Upper lobe of right lung (tissue), 1 donor: ENCODE results near the gene MYH11. TPM values are rescaled to one million over a fixed set of nuclear protein-coding genes. Genes with fewer than 3 reads are reported as not detected.

Experiments
- ATAC-seq: fragments of 200-7000 bp; cut with Tn5 transposase; one replicate; pipeline ENCODE4 v1.9.1; 2020; ENCODE audit warnings: mild to moderate bottlenecking, moderate library complexity
- DNase-seq: peaks from one replicate; pipeline ENCODE4 v3.0.0-alpha.2; 2020
- H3K27ac ChIP-seq: fragments of 200-600 bp; one replicate; pipeline ENCODE4 v1.8.0; 2022
- H3K27me3 ChIP-seq: fragments of 200-600 bp; one replicate; pipeline ENCODE4 v1.8.0; 2022; ENCODE audit warnings: mild to moderate bottlenecking
- H3K36me3 ChIP-seq: fragments of 200-600 bp; one replicate; pipeline ENCODE4 v1.8.0; 2022
- H3K4me1 ChIP-seq: fragments of 200-600 bp; one replicate; pipeline ENCODE4 v1.8.0; 2022
- H3K4me3 ChIP-seq: fragments of 200-600 bp; one replicate; pipeline ENCODE4 v1.8.0; 2022; ENCODE audit warnings: mild to moderate bottlenecking
- H3K9me3 ChIP-seq: fragments of 200-600 bp; one replicate; pipeline ENCODE4 v1.8.0; 2022
- CTCF ChIP-seq: fragments of 200-600 bp; IDR thresholded peaks from one replicate; pipeline ENCODE4 v1.8.0; 2022; ENCODE audit warnings: antibody characterized with exemption
- intact Hi-C: fragments of 100-400 bp; cut with DNase I; formaldehyde crosslinking; loops from one replicate; pipeline ENCODE4 v1.11.0; 2022
- total RNA-seq: library from RNA; stranded (reverse); fragmentation: NEBNext Ultra II Directional; extraction: Animal tissue kit (Norgen Biotek cat#: 25700); gene quantifications from one replicate; pipeline ENCODE4 v1.2.1, GENCODE V29; 2021
- donor health status: DM: no; HTN: yes; CAD: no; lungs with severe emphysema.

The MYH11 gene
- total RNA-seq, 1 donor from 2014 or later = 106 TPM

GRCh38 chr16:15836074-15836473, 20.8 kb downstream of the MYH11 start:
- H3K27me3 ChIP-seq = no peaks in the 10 kb centered on the region
- no peak for ATAC-seq
- no peaks in the 10 kb centered on the region for H3K36me3 ChIP-seq
- H3K9me3 ChIP-seq = no peaks in the 10 kb centered on the region
- H3K4me1 ChIP-seq = peaks cover 3% of the 10 kb centered on the region
- intact Hi-C loops = no loop called here
- DNase-seq = no peak
- H3K27ac ChIP-seq = no peak overlapping the region
- no peak overlapping the region for H3K4me3 ChIP-seq
- no peak for TF ChIP-seq CTCF

- H3K4me1 ChIP-seq = peaks cover 3% of the 10 kb centered on the region
- no peaks in the 10 kb centered on the region for H3K36me3 ChIP-seq
- no peak for DNase-seq
- H3K27me3 ChIP-seq = no peaks in the 10 kb centered on the region
- intact Hi-C loops = no loop called here
- ATAC-seq = no peak
- TF ChIP-seq CTCF = no peak
- H3K27ac ChIP-seq = no peak overlapping the region
- no peaks in the 10 kb centered on the region for H3K9me3 ChIP-seq
- H3K4me3 ChIP-seq = no peak overlapping the region
Measured at GRCh38 chr16:15835136-15835878, 21.5 kb downstream of the MYH11 start.

- no peak overlapping the region for H3K4me3 ChIP-seq
Measured at GRCh38 chr16:15834502-15834901, 22.3 kb downstream of the MYH11 start.

GRCh38 chr16:15833541-15833940, 23.3 kb downstream of the MYH11 start:
- ATAC-seq (no peak), DNase-seq (no peak)
- H3K36me3 ChIP-seq = no peaks in the 10 kb centered on the region
- peaks cover 6% of the 10 kb centered on the region for H3K4me1 ChIP-seq
- intact Hi-C loops = no loop called here
- no peaks in the 10 kb centered on the region for H3K9me3 ChIP-seq
- H3K4me3 ChIP-seq = no peak overlapping the region
- H3K27me3 ChIP-seq = no peaks in the 10 kb centered on the region
- H3K27ac ChIP-seq = no peak overlapping the region
- no peak for TF ChIP-seq CTCF

More at GRCh38 chr16:15834502-15834901, 22.3 kb downstream of the MYH11 start:
- Histone ChIP-seq H3K27me3 (no peaks in the 10 kb centered on the region), H3K36me3 (no peaks in the 10 kb centered on the region), H3K4me1 (peaks cover 3% of the 10 kb centered on the region), H3K9me3 (no peaks in the 10 kb centered on the region), H3K27ac (no peak overlapping the region)
- TF ChIP-seq CTCF = no peak
- DNase-seq = no peak
- intact Hi-C loops = no loop called here
- ATAC-seq = no peak

GRCh38 chr16:15832241-15832640, 24.6 kb downstream of the MYH11 start:
- Histone ChIP-seq H3K36me3 (no peaks in the 10 kb centered on the region), H3K9me3 (no peaks in the 10 kb centered on the region), H3K4me1 (peaks cover 6% of the 10 kb centered on the region), H3K4me3 (no peak overlapping the region), H3K27me3 (no peaks in the 10 kb centered on the region), H3K27ac (no peak overlapping the region)
- TF ChIP-seq CTCF = no peak
- ATAC-seq (no peak), DNase-seq (no peak)
- intact Hi-C loops = no loop called here
